Stimulated activated CD4-positive, alpha-beta T cell treated with anti-CD3 and anti-CD28 coated beads, TNF-alpha, amount 100 ng/mL, for 4 hours (primary cell): ENCODE data around the gene BTBD18.

ENCODE experiments used
- DNase-seq, 3 experiments: peaks; one replicate each; pipeline ENCODE4 v3.0.0-alpha.2; 2020; ENCODE audit warnings: low read depth in 3 of 3

BTBD18 gene

DNA sequence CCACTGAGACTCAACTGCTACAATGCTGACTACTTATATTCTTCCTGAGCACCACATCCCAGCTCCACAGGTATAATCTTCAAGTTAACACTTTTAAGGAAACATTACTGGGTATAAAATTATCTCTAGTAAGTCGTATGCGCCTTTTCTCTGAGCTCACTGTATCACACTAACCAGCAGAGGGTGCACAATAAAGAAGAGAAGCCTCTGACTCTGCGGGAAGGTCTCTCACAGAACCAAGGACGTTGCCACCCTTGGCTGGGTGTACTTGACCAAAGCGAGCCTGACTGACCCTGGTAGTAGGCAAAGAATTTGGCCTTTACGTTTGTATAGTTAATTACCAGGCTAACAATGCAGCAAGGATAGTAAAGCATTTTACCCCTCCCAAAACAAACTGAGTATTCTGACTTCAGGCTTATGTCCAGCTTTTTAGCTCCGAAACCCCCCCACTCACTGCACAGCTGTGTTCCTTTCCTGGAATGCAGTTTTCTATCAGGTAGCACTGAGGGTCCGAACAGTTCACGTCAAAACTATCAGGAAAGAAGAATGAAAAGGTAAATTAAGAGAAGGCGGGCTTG is at the start of gene BTBD18:
Gene BTBD18 (minus strand): TSS at position 144 of the 578 bp plus-strand sequence. CDS start 631 bp downstream, outside the sequence.
- DNase-seq, result no peak

- no peak for DNase-seq
Observed at GRCh38 chr11:57801183-57801485, 49.5 kb upstream of the BTBD18 start.

GRCh38 chr11:57800444-57801182 is 49.0 kb upstream of the BTBD18 start:
- DNase-seq, result no peak

DNA sequence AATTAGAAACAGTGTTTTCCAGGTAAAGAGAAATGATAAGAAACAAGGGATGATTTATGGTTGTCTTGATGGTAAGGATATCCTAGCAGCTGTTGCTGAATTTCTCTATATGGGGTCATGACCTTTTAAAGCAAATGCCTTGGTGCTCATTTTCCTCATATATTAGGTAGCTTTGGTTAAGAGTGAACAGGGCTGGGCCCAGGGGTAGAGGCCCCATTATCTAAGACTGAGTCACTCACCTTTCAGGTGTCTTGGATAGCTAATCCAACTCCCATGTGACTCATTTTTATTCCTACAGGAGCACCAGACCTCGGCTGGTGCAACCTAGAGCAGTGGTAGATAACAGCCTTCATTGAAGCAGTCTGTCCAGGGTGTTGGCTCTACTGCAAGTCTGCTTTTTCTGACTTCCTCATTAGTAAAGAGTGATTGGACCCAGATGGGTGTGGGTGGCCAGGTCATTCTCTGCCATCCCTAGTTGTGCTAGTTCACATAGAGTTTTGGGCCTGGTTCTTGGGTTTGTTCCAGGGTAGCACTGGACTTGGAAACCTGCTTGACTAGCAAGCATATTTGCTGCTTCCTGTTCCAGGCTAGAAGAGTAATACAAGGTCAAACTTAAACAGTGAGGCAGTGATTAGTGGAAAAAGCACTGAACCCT is 47.4 kb upstream of the BTBD18 start:
- no peak for DNase-seq

DNA sequence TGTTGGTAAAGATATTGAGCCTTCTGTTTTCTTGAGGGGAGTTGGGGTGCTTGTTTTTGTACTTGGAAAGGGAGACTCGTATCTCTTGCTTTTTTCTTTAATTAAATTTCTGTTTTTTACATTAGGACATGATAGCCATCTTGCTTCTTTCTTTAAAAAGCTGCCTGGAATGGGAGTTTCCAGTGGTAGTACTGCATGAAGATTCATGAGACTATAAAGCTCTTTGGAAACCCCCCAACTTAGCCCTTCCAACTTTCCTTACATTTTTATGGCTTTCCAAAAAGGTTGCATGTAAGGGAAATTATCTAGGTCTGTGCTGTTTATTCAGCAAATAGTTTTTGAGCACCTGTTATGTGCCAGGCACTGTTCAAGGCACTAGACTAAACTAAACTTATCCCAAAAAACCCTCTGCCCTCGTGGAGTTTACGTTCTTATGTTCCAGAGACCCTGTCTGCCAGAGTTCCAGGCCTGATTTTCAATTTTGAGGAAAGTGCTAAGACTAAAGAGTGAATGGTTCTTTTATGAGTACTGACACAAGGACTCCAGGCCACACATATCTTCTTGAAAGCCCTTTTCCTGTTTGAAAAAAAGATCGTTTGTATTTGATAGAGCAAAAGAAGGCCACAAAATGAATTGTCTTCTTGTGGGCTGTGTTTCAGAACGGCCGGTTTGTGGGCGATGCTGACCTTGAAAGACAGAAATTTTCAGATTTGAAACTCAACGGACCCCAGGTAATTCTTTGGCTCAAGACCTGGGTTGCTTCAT is 41.9 kb upstream of the BTBD18 start:
- DNase-seq, result no peak

GRCh38 chr11:57792870-57793269 is 41.3 kb upstream of the BTBD18 start:
- DNase-seq, result no peak

DNA sequence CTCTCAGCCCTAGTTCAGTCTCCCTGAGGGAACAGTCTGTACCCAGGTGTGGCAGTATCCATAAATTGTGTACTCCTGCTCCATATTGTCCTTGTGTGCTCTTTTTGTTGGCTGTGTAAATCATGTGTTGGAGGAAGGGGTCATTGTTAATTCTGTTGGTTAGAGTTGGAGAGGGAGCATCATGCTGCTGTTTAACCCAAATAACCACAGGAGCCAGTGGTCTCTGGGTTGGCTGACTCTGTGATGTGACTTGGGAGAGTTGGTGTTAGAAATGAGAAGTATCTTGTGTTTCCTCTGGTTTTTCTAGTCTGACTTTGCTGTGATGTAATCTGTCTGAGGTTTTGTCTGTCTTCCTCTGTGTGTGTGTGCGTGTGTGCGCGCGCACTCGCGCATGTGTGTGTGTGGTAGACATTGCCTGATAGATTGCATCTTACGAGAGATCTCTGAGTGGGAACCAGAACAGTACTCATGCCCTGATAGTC is 40.5 kb upstream of the BTBD18 start:
- DNase-seq, result peak; percentile 33 to 77 (median 62)

- no peak for DNase-seq
Observed at GRCh38 chr11:57791321-57792059, 39.9 kb upstream of the BTBD18 start.

- no peak for DNase-seq
Observed at GRCh38 chr11:57788703-57789088, 37.1 kb upstream of the BTBD18 start.

GRCh38 chr11:57787920-57788702 is 36.5 kb upstream of the BTBD18 start:
- no peak for DNase-seq

- no peak for DNase-seq
Observed at GRCh38 chr11:57787006-57787604, 35.5 kb upstream of the BTBD18 start.

- DNase-seq, result no peak
Observed at GRCh38 chr11:57786436-57786835, 34.8 kb upstream of the BTBD18 start.

- DNase-seq, result no peak
Observed at GRCh38 chr11:57785072-57785471, 33.5 kb upstream of the BTBD18 start.

- no peak for DNase-seq
Observed at GRCh38 chr11:57781529-57781943, 29.9 kb upstream of the BTBD18 start.

DNA sequence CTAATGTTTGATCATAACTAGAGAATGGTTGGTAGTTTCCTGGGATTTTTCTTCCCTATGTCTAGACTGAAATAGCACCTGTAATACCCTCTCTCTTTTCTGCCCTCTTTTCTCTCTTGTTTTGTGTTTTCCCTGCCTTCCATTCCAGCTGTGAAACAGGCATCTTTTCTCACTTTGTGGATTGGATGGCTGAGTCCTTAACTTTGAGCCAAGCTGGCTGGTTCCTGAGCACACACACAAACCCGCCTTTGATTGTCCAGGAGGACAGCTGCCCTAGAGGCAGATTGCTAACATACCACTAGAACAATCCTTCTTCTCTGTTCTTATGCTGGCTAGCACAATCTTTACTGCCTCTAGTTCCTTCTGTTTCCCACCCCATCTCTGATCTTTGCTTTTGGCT is 27.7 kb upstream of the BTBD18 start:
- no peak for DNase-seq

DNA sequence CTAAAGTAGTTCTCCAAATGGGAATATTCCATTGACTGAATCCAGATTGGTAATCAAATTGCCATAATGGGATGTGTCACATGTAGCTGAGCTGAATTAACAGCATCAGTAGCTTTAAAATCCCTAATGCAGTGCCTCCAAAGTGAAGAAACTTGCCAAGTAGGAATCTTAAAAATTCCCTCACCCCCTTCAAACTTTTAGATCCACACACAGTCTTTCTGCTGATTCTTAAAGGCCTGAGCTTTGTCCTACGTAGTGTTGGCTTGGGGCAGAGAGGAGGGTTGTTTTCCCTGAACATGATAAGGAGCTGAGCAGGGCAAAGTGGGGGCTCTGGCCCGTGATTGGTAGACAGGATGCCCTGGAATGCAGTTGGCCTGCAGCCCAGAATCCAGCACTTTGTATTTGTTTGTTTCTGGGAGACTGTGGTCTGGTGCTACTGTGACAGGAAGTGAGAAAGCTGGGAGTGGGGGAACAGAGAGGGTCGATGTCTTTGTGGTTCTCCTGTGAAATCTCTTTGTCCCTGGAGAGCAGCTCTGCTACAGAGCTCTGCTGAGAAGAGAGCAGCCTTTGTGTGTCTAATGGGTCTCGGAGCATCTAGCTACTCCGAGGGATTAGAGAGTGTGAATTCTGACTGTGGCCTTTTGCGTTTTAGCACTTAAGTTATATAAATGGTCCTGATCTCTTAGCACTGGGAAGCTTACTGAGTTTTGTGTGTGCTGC is 26.9 kb upstream of the BTBD18 start:
- DNase-seq, result no peak

- DNase-seq, result no peak
Observed at GRCh38 chr11:57777969-57778317, 26.3 kb upstream of the BTBD18 start.

DNA sequence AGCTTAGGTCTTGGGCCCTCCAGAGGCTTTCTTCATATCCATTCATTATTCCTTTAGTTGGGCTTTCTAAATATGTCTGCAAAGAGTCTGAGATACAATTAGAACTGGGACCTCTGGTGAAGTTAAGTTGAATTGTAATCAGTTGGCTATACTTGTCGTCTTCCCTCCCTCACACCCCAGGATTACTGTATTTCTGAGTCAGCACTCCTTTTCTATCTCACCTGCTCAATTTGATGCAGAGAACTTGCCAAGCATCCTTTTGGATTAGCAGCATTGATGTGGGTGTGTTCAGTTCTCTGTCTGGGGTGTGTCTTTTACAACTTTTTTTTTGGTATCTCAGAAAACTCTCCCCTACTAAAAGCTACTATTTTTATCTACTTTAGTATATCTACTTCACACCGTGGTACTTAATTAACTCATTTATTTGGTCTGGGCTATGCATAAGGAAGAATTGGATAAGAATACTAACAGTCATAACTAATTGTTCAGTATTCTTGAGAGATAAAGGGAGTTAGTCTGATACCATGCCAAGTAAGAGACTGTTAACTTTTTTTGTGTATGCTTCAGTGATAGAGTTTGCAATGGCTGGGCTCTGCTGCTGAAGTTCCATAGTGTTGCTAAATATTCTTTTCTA is 25.1 kb upstream of the BTBD18 start:
- DNase-seq, result no peak

- DNase-seq, result no peak
Observed at GRCh38 chr11:57776031-57776521, 24.5 kb upstream of the BTBD18 start.
